ENCODE results near the gene WDR18. TPM values are rescaled to one million over a fixed set of nuclear protein-coding genes. Genes with fewer than 3 reads are reported as not detected.

WDR18 gene
- total and polyA plus RNA-seq, 7 donors: 14.3 to 65.8 (median 30.7) TPM

GRCh38 chr19:974564-975257 lies 9.4 kb upstream of the WDR18 start:
- 84 to 87% methylated on average over 37 of the region's 37 CpGs for WGBS, 2 donors
- no peak for TF ChIP-seq EP300 (IDR thresholded peaks at IDR 0.05)
- Histone ChIP-seq H3K27ac (no peak overlapping the region), H3K27me3 (no peaks in the 10 kb centered on the region), H3K4me1 (no peaks in the 10 kb centered on the region), H3K9me3 (peaks cover 0 to 7% (median 5%) of the 10 kb centered on the region in 4 donors), H3K36me3 (peaks cover 6 to 27% (median 21%) of the 10 kb centered on the region in 4 donors), H3K4me3 (no peak overlapping the region)
- intact Hi-C loops (cut with DNase I): no loop called here
- DNase-seq: no peak

- Histone ChIP-seq H3K27me3 (no peaks in the 10 kb centered on the region), H3K9me3 (no peaks in the 10 kb centered on the region), H3K4me1 (no peaks in the 10 kb centered on the region), H3K27ac (no peak overlapping the region), H3K4me3 (no peak overlapping the region), H3K36me3 (peaks cover 0 to 9% (median 7%) of the 10 kb centered on the region in 4 donors)
- intact Hi-C loops (cut with DNase I): no loop called here
- no peak for DNase-seq
- TF ChIP-seq CTCF (IDR thresholded peaks at IDR 0.05) (no peak), POLR2A (IDR thresholded peaks at IDR 0.05) (no peak), EP300 (IDR thresholded peaks at IDR 0.05) (no peak), POLR2AphosphoS5 (IDR thresholded peaks at IDR 0.05) (no peak)
- WGBS, 2 donors: 83 to 84% methylated on average over 10 of the region's 10 CpGs
Observed at GRCh38 chr19:976476-976875, 7.7 kb upstream of the WDR18 start.

- WGBS, 2 donors: 82 to 89% methylated on average over 24 of the region's 24 CpGs
- Histone ChIP-seq H3K27ac (no peak overlapping the region), H3K4me1 (no peaks in the 10 kb centered on the region), H3K36me3 (peaks cover 0 to 3% (median 1%) of the 10 kb centered on the region in 4 donors), H3K4me3 (no peak overlapping the region), H3K9me3 (no peaks in the 10 kb centered on the region), H3K27me3 (no peaks in the 10 kb centered on the region)
- TF ChIP-seq POLR2AphosphoS5 (IDR thresholded peaks at IDR 0.05) (no peak), EP300 (IDR thresholded peaks at IDR 0.05) (no peak), POLR2A (IDR thresholded peaks at IDR 0.05) (no peak), CTCF (IDR thresholded peaks at IDR 0.05) (no peak)
- DNase-seq: no peak
- intact Hi-C loops (cut with DNase I): no loop called here
Observed at GRCh38 chr19:977058-977464, 7.1 kb upstream of the WDR18 start.

GRCh38 chr19:979318-979741 lies 4.8 kb upstream of the WDR18 start:
- no peak overlapping the region for H3K27ac ChIP-seq
- H3K4me3 ChIP-seq: no peak overlapping the region
- WGBS, 2 donors: 78 to 79% methylated on average over 19 of the region's 19 CpGs
- H3K36me3 ChIP-seq: no peaks in the 10 kb centered on the region
- TF ChIP-seq POLR2AphosphoS5 (IDR thresholded peaks at IDR 0.05) (no peak), EP300 (IDR thresholded peaks at IDR 0.05) (no peak), POLR2A (IDR thresholded peaks at IDR 0.05) (no peak), CTCF (IDR thresholded peaks at IDR 0.05) (no peak)
- H3K9me3 ChIP-seq: no peaks in the 10 kb centered on the region
- peaks cover 0 to 19% (median 15%) of the 10 kb centered on the region in 4 donors for H3K4me1 ChIP-seq
- intact Hi-C loops (cut with DNase I): no loop called here
- DNase-seq: no peak
- H3K27me3 ChIP-seq: no peaks in the 10 kb centered on the region

- no peak for DNase-seq
- no peak overlapping the region for H3K4me3 ChIP-seq
- H3K27me3 ChIP-seq: no peaks in the 10 kb centered on the region
- no peaks in the 10 kb centered on the region for H3K9me3 ChIP-seq
- no peak overlapping the region for H3K27ac ChIP-seq
- peaks cover 0 to 28% (median 24%) of the 10 kb centered on the region in 4 donors for H3K4me1 ChIP-seq
- no peaks in the 10 kb centered on the region for H3K36me3 ChIP-seq
- intact Hi-C loops (cut with DNase I): loop anchor here (5.0 kb wide), 1 partner anchor 213 kb away; no protein-coding TSS in a partner anchor
- TF ChIP-seq CTCF (IDR thresholded peaks at IDR 0.05) (no peak), EP300 (IDR thresholded peaks at IDR 0.05) (no peak), POLR2AphosphoS5 (IDR thresholded peaks at IDR 0.05) (no peak), POLR2A (IDR thresholded peaks at IDR 0.05) (no peak)
- WGBS, 2 donors: 33 to 52% methylated on average over 32 of the region's 32 CpGs
Observed at GRCh38 chr19:980133-980998, 3.8 kb upstream of the WDR18 start.
